GM18498 (cell line): ENCODE measurements around the gene RETREG2.
"Not testable (repeated sequence)": the region's sequence is repeated elsewhere in the genome, so short reads cannot be mapped to it uniquely, and the experiment has no call there.

Experiments used
- ATAC-seq: cut with Tn5 transposase; IDR thresholded peaks from one replicate; pipeline ENCODE4 v1.9.1; 2021; ENCODE audit warnings: mild to moderate bottlenecking, moderate library complexity; ENCODE audit not compliant: unreplicated experiment

Gene RETREG2

GRCh38 chr2:219184121-219184520 lies 6.0 kb downstream of the RETREG2 start:
- no peak for ATAC-seq

GRCh38 chr2:219186754-219187456 lies 8.8 kb downstream of the RETREG2 start:
- no peak for ATAC-seq

- ATAC-seq: no peak
These were observed 19.3 kb downstream of the RETREG2 start for GRCh38 chr2:219197388-219197787.

- no peak for ATAC-seq
These were observed 20.9 kb downstream of the RETREG2 start for GRCh38 chr2:219198974-219199373.

GRCh38 chr2:219199470-219200211 lies 21.6 kb downstream of the RETREG2 start:
- no peak for ATAC-seq

- ATAC-seq: not testable (repeated sequence)
These were observed 22.6 kb downstream of the RETREG2 start for GRCh38 chr2:219200502-219201326.

GRCh38 chr2:219201331-219201730 lies 23.3 kb downstream of the RETREG2 start:
- not testable (repeated sequence) for ATAC-seq

GRCh38 chr2:219204425-219205164 lies 26.5 kb downstream of the RETREG2 start:
- no peak for ATAC-seq

GRCh38 chr2:219205165-219205538 lies 27.1 kb downstream of the RETREG2 start:
- no peak for ATAC-seq

GRCh38 chr2:219205981-219206327 lies 27.9 kb downstream of the RETREG2 start:
- no peak for ATAC-seq

- ATAC-seq: peak; percentile 97
These were observed 28.5 kb downstream of the RETREG2 start, which contains the start of gene ZFAND2B for GRCh38 chr2:219206328-219207133. Gene ZFAND2B (plus strand): TSS chr2:219206782. CDS start chr2:219206988, 206 bp downstream.

- no peak for ATAC-seq
These were observed 29.2 kb downstream of the RETREG2 start for GRCh38 chr2:219207134-219207883.

GRCh38 chr2:219207884-219208740 lies 30.0 kb downstream of the RETREG2 start:
- ATAC-seq: no peak

GRCh38 chr2:219209236-219210195 lies 31.4 kb downstream of the RETREG2 start:
- no peak for ATAC-seq

- no peak for ATAC-seq
These were observed 32.3 kb downstream of the RETREG2 start for GRCh38 chr2:219210196-219210885.

- ATAC-seq: no peak
These were observed 32.8 kb downstream of the RETREG2 start for GRCh38 chr2:219210886-219211362.
